HFF-Myc (cell line): ENCODE results near the gene CDK5RAP2.

Experiments
- DNase-seq: peaks from one replicate; pipeline ENCODE4 v3.0.0-alpha.2; 2011; ENCODE audit warnings: low read depth; ENCODE audit errors: extremely low read depth
- H3K4me3 ChIP-seq: replicated peaks from 2 replicates; pipeline ENCODE4 v1.5.1; 2011; ENCODE audit warnings: low read depth, mild to moderate bottlenecking, control low read depth, low read length
- CTCF ChIP-seq: IDR thresholded peaks from 2 replicates; pipeline ENCODE4 v1.5.1; 2012; ENCODE audit warnings: mild to moderate bottlenecking, low read depth, low read length, control low read depth; ENCODE audit errors: missing control alignments

The CDK5RAP2 gene

GRCh38 chr9:120587328-120587727, 7.4 kb upstream of the CDK5RAP2 start:
- no peak for DNase-seq
- TF ChIP-seq CTCF = no peak

DNA sequence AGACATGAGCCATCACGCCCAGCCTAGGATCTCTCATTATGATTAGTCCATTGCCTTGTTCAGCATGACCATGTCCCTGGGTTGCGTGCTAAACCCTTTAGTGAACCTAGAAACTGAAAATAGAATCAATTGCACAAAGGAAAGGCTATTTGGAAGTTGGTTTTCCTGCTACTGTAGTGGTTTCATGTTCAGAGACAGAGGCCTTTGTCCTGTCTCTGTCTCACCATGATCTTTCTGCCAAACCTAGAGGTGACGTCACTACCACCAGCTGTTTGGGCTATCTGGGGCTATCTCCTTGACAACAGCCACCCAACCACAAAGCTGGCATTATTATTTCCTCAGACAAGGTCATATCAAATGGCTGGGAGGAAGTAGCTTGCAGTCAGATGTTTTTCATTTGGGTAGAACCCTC, 4.0 kb upstream of the CDK5RAP2 start:
- no peak overlapping the region for H3K4me3 ChIP-seq

More at GRCh38 chr9:120587328-120587727, 7.4 kb upstream of the CDK5RAP2 start:
- no peak overlapping the region for H3K4me3 ChIP-seq

GRCh38 chr9:120579139-120580050, 572 bp downstream of the CDK5RAP2 start:
- no peak for DNase-seq
- peak overlapping the region; percentile 98 for H3K4me3 ChIP-seq
- no peak for TF ChIP-seq CTCF

More for the DNA sequence above, 4.0 kb upstream of the CDK5RAP2 start:
- DNase-seq = peak; percentile 79
- no peak for TF ChIP-seq CTCF

DNA sequence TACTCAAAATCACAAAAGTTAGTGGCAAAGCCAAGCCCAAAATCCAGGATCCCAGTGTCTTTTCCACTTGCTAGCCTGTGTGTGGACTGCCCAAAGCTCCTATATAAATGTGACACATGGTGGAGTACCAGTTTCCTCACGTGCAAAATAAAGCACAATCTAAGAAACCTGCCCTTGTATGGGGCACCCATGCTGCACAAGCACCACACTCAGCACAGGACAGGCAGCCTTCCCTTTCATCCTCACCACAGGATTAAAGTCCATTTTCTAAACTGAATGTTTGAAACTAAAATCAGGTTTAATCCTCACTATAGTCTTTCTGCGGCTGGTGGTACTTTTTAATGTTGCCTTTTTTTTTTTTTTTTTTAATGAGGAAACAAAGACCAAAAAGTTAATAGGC, 5.5 kb downstream of the CDK5RAP2 start:
- TF ChIP-seq CTCF = no peak
- H3K4me3 ChIP-seq = no peak overlapping the region

DNA sequence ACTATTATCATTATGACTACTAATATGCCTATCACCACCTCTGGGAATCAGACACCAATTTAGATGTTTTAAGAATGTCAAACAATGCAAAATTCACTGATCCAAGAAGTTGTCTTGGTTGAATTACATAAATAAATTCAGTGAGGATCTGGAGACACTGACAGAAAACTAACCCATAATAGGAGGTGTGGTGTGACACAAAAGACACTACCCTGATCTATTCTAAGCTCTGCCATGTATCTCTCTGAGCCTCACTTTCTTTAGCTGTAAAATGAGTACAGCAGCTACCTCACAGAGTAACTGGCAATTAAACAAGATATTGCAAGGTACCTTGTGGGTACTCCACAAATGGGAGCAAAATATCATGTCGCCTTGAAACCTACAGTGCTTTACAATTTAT, 7.5 kb downstream of the CDK5RAP2 start:
- TF ChIP-seq CTCF = no peak
- no peak for DNase-seq
- no peak overlapping the region for H3K4me3 ChIP-seq

More for the DNA sequence above, 5.5 kb downstream of the CDK5RAP2 start:
- DNase-seq = no peak

DNA sequence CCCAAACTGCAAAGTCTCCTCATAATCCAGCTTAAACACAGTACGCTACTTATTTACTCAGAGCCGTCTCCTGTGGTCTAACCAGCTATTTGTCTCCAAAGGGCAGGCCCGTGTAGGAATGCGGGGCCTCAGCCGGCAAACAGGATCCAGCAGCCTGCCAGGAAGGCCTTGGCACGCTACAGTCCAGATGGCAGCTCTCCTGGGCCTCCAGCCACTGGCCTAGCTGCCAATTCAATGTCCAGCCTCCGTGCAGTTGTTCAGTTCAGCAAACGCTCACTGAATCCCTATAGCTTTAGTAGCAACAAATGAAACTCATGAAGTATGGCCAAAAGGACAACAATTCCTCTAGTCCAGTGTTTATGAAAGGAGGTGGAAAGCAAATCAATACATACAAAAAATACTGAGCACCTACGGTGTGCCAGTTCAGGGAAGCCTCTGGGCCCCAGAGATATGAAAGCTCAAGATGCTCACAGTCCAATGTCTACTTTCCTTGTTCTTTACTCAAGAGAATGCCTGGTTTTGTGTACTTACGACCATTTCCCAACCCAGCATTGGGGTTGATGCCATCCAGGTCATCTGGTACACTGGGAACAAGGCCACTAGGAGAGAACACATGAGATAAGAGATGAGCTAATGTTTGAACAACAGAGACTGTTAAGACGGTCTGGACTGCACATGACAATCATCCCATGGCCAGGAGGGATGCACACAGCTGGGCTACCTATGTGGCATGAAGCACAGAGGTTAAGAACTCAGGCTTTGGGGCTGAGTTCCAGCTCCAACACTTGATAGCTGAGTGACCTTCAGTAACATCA, 8.3 kb downstream of the CDK5RAP2 start:
- TF ChIP-seq CTCF = no peak

More for the DNA sequence above, 8.3 kb downstream of the CDK5RAP2 start:
- no peak for DNase-seq
- H3K4me3 ChIP-seq = no peak overlapping the region
